ENCODE data around the gene DZIP1L. TPM values are rescaled to one million over a fixed set of nuclear protein-coding genes. Genes with fewer than 3 reads are reported as not detected.

The DZIP1L gene
- total RNA-seq, 1 experiment from 2014 or later, result 16.5 TPM

DNA sequence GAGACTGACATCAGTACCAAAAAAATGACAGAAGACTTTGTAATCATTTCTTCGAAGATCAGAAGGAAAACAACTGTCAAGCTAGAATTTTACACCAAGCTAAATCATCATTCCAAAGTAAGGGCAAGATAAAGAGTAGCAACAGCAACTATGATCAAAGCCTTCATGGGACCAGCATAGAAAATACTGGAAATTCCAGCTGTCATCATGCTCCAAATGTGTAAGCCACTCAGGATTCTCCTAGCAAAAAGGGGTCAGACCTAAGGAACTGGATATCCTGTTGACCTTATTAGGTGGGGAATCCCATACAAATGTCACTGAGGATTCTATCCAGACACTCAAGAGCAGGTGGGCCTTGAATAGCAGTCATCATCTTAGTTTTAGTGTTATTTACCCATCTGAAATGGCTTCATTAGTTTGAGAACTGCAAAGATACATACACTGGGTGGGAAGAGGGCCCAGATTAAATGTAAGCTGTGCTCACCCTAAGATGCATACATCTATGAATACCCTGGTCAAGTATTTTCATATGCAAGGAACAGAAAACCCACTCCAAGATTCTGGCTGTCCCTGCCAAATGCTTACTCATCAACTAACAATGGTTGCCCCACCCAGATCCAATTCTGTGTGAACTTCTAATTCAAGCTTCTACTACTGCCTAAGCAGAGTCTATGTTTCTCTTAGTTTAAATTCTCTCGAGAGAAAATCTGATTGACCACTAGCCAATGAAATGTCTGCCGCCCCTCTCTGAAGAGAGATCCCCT lies 72.0 kb downstream of the DZIP1L start:
- CTCF ChIA-PET, result no interaction called here
- DNase-seq, result no peak
- no peaks in the 10 kb centered on the region for H3K9me3 Mint-ChIP-seq (ENCODE audit: low read depth, unreplicated experiment)
- intact Hi-C loops (cut with micrococcal nuclease; ENCODE audit: unreplicated experiment), result no loop called here
- H3K36me3 Mint-ChIP-seq (ENCODE audit: insufficient read depth, unreplicated experiment), result no peaks in the 10 kb centered on the region
- no peaks in the 10 kb centered on the region for H3K27me3 Mint-ChIP-seq (ENCODE audit: unreplicated experiment)
- no peak overlapping the region for H3K27ac Mint-ChIP-seq (ENCODE audit: unreplicated experiment)
- no peak overlapping the region for H3K4me3 Mint-ChIP-seq (ENCODE audit: low read depth, unreplicated experiment)
- TF ChIP-seq, protein P1, sequence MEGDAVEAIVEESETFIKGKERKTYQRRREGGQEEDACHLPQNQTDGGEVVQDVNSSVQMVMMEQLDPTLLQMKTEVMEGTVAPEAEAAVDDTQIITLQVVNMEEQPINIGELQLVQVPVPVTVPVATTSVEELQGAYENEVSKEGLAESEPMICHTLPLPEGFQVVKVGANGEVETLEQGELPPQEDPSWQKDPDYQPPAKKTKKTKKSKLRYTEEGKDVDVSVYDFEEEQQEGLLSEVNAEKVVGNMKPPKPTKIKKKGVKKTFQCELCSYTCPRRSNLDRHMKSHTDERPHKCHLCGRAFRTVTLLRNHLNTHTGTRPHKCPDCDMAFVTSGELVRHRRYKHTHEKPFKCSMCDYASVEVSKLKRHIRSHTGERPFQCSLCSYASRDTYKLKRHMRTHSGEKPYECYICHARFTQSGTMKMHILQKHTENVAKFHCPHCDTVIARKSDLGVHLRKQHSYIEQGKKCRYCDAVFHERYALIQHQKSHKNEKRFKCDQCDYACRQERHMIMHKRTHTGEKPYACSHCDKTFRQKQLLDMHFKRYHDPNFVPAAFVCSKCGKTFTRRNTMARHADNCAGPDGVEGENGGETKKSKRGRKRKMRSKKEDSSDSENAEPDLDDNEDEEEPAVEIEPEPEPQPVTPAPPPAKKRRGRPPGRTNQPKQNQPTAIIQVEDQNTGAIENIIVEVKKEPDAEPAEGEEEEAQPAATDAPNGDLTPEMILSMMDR (IDR thresholded peaks at IDR 0.05; ENCODE audit: unreplicated experiment), result no peak
- no peaks in the 10 kb centered on the region for H3K4me1 Mint-ChIP-seq (ENCODE audit: low read depth, unreplicated experiment)
- BruUV-seq (replicated peaks), result no TSS peak

DNA sequence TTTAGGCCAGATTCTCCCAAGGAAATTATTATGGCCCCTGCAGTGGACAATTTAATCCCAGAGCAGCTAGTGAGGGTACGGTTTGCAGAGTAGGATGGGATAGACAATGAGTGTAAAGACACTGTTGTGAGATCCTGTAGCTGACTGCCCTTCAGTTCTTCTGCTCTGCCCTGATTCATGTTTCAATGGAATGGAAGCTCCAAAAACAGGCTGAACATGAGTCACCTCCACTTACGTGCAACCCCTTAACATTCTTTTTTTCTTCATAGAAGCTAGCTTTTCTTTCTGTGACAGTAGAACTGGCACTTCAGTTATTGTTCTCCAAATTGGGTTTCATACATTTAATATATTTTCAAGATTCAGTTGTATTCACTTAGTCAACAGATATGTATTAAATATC lies 73.4 kb downstream of the DZIP1L start:
- Mint-ChIP-seq H3K4me3 (ENCODE audit: low read depth, unreplicated experiment) (no peak overlapping the region), H3K27me3 (ENCODE audit: unreplicated experiment) (no peaks in the 10 kb centered on the region), H3K27ac (ENCODE audit: unreplicated experiment) (no peak overlapping the region), H3K36me3 (ENCODE audit: insufficient read depth, unreplicated experiment) (no peaks in the 10 kb centered on the region), H3K9me3 (ENCODE audit: low read depth, unreplicated experiment) (no peaks in the 10 kb centered on the region), H3K4me1 (ENCODE audit: low read depth, unreplicated experiment) (no peaks in the 10 kb centered on the region)
- no peak for DNase-seq
- CTCF ChIA-PET, result no interaction called here
- intact Hi-C loops (cut with micrococcal nuclease; ENCODE audit: unreplicated experiment), result no loop called here
- no TSS peak for BruUV-seq (replicated peaks)
- TF ChIP-seq, protein P1 (IDR thresholded peaks at IDR 0.05; ENCODE audit: unreplicated experiment), result no peak

DNA sequence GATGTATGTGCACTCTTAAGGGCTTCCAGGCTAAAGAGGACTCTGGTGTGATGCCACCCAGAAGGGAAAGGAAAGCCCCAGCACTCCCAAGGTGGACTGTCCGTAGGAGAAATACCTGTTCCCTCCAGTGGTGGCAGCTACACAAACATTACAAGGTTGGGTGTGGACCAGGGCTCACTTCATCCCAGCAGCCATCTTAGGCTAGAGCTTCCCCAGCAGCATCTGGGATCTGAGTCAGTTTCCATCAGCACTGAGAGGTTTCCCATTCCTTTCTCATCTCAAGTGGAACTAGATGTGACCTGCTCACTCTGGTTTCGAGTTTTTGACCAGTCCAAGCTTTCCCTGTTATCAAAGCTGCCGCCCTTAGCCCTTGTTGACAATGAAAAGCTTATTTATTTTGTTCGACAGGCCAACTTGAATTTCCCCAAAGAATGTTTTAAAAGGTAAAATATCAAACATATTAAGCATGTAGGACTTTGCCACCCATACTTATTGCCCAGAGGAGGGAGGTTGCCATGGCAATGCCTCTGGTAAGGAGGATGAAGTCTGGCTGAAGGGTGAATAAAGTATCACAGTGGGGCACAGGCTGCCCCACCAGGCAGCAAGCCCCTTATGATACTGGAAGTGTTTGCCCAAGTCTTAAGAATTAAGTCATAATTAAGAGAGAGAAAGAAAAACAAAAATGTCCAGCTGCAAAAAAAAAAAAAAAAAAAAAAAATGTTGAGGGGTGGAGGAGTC lies 76.5 kb downstream of the DZIP1L start:
- no peak for DNase-seq
- CTCF ChIA-PET, result interaction anchor here (0.7 kb wide), 1 partner anchor 90 kb away, joined by 4 read pairs; no protein-coding TSS in a partner anchor
- TF ChIP-seq, protein P1 (IDR thresholded peaks at IDR 0.05; ENCODE audit: unreplicated experiment), result no peak
- Mint-ChIP-seq H3K27me3 (ENCODE audit: unreplicated experiment) (no peaks in the 10 kb centered on the region), H3K36me3 (ENCODE audit: insufficient read depth, unreplicated experiment) (no peaks in the 10 kb centered on the region), H3K4me1 (ENCODE audit: low read depth, unreplicated experiment) (no peaks in the 10 kb centered on the region), H3K27ac (ENCODE audit: unreplicated experiment) (no peak overlapping the region), H3K9me3 (ENCODE audit: low read depth, unreplicated experiment) (no peaks in the 10 kb centered on the region), H3K4me3 (ENCODE audit: low read depth, unreplicated experiment) (no peak overlapping the region)
- intact Hi-C loops (cut with micrococcal nuclease; ENCODE audit: unreplicated experiment), result no loop called here
- BruUV-seq (replicated peaks), result no TSS peak

DNA sequence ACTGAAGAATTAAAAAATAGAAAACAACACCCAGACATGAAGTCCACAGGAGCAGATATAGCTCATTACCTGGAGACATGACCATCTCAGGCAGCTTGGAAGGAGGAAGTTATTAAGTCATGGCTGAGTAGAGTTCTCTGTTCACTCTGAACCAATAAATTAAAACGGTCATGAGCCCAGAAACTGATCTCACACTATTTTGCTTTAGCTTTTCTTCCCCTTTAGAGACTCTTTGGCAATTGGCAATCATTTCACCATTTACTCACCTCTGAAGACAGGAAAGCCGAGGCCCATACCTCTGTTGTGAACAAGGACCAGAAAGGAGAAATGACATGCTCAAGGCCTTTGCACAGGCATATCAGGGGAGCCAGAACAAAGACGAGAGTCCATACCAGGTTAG lies 78.8 kb downstream of the DZIP1L start:
- no peaks in the 10 kb centered on the region for H3K9me3 Mint-ChIP-seq (ENCODE audit: low read depth, unreplicated experiment)
- no peaks in the 10 kb centered on the region for H3K4me1 Mint-ChIP-seq (ENCODE audit: low read depth, unreplicated experiment)
- no peak overlapping the region for H3K27ac Mint-ChIP-seq (ENCODE audit: unreplicated experiment)
- TF ChIP-seq, protein P1 (IDR thresholded peaks at IDR 0.05; ENCODE audit: unreplicated experiment), result no peak
- CTCF ChIA-PET, result interaction anchor here (0.6 to 0.8 kb wide), 3 partner anchors 65 to 834 kb away, joined by 3 to 8 read pairs (median 3); no protein-coding TSS in a partner anchor
- BruUV-seq (replicated peaks), result no TSS peak
- H3K27me3 Mint-ChIP-seq (ENCODE audit: unreplicated experiment), result no peaks in the 10 kb centered on the region
- H3K4me3 Mint-ChIP-seq (ENCODE audit: low read depth, unreplicated experiment), result no peak overlapping the region
- intact Hi-C loops (cut with micrococcal nuclease; ENCODE audit: unreplicated experiment), result no loop called here
- H3K36me3 Mint-ChIP-seq (ENCODE audit: insufficient read depth, unreplicated experiment), result no peaks in the 10 kb centered on the region
- DNase-seq, result no peak

Data from Calu3 (cell line).